Measurements from ENCODE around the gene ELMO2. TPM values are rescaled to one million over a fixed set of nuclear protein-coding genes. Genes with fewer than 3 reads are reported as not detected.

Gene ELMO2
- total and polyA plus RNA-seq, 2 experiments from 2014 or later = 38.0 to 38.7 TPM

- no peaks in the 10 kb centered on the region for H3K4me1 ChIP-seq (ENCODE audit: low read depth)
- H3K4me3 ChIP-seq = no peak overlapping the region
- H3K27ac ChIP-seq = no peak overlapping the region
- DNase-seq (ENCODE audit: low read depth in 1 of 2, low spot score in 1 of 2) = peak in 1 of 2 donors; percentile 40
- peaks cover 7% of the 10 kb centered on the region for H3K27me3 ChIP-seq
- no peaks in the 10 kb centered on the region for H3K36me3 ChIP-seq
- no peak for TF ChIP-seq CTCF (IDR thresholded peaks at IDR 0.05; ENCODE audit: low read depth, low read length)
- H3K9me3 ChIP-seq (ENCODE audit: low read depth) = no peaks in the 10 kb centered on the region
Observed at GRCh38 chr20:46423882-46424482, 17.6 kb upstream of the ELMO2 start.

- no peaks in the 10 kb centered on the region for H3K4me1 ChIP-seq (ENCODE audit: low read depth)
- no peak for TF ChIP-seq CTCF (IDR thresholded peaks at IDR 0.05; ENCODE audit: low read depth, low read length)
- no peak overlapping the region for H3K27ac ChIP-seq
- H3K36me3 ChIP-seq = no peaks in the 10 kb centered on the region
- no peak for DNase-seq (ENCODE audit: low read depth in 1 of 2, low spot score in 1 of 2)
- peaks cover 3% of the 10 kb centered on the region for H3K27me3 ChIP-seq
- H3K9me3 ChIP-seq (ENCODE audit: low read depth) = no peaks in the 10 kb centered on the region
- H3K4me3 ChIP-seq = no peak overlapping the region
Observed at GRCh38 chr20:46423342-46423741, 16.9 kb upstream of the ELMO2 start.

- no peak overlapping the region for H3K4me3 ChIP-seq
- no peak for TF ChIP-seq CTCF (IDR thresholded peaks at IDR 0.05; ENCODE audit: low read depth, low read length)
- no peaks in the 10 kb centered on the region for H3K36me3 ChIP-seq
- peak in 1 of 2 donors; percentile 40 for DNase-seq (ENCODE audit: low read depth in 1 of 2, low spot score in 1 of 2)
- H3K27ac ChIP-seq = no peak overlapping the region
- no peaks in the 10 kb centered on the region for H3K9me3 ChIP-seq (ENCODE audit: low read depth)
- no peaks in the 10 kb centered on the region for H3K27me3 ChIP-seq
- H3K4me1 ChIP-seq (ENCODE audit: low read depth) = no peaks in the 10 kb centered on the region
Observed at GRCh38 chr20:46420878-46421277, 14.5 kb upstream of the ELMO2 start.

- no peaks in the 10 kb centered on the region for H3K27me3 ChIP-seq
- H3K27ac ChIP-seq = no peak overlapping the region
- no peaks in the 10 kb centered on the region for H3K9me3 ChIP-seq (ENCODE audit: low read depth)
- no peaks in the 10 kb centered on the region for H3K36me3 ChIP-seq
- no peaks in the 10 kb centered on the region for H3K4me1 ChIP-seq (ENCODE audit: low read depth)
- TF ChIP-seq CTCF (IDR thresholded peaks at IDR 0.05; ENCODE audit: low read depth, low read length) = no peak
- no peak overlapping the region for H3K4me3 ChIP-seq
- DNase-seq (ENCODE audit: low read depth in 1 of 2, low spot score in 1 of 2) = no peak
Observed at GRCh38 chr20:46419882-46420281, 13.5 kb upstream of the ELMO2 start.

GRCh38 chr20:46416839-46417238 lies 10.4 kb upstream of the ELMO2 start:
- no peaks in the 10 kb centered on the region for H3K9me3 ChIP-seq (ENCODE audit: low read depth)
- H3K36me3 ChIP-seq = no peaks in the 10 kb centered on the region
- no peak overlapping the region for H3K27ac ChIP-seq
- no peak overlapping the region for H3K4me3 ChIP-seq
- H3K27me3 ChIP-seq = no peaks in the 10 kb centered on the region
- no peaks in the 10 kb centered on the region for H3K4me1 ChIP-seq (ENCODE audit: low read depth)
- DNase-seq (ENCODE audit: low read depth in 1 of 2, low spot score in 1 of 2) = no peak
- no peak for TF ChIP-seq CTCF (IDR thresholded peaks at IDR 0.05; ENCODE audit: low read depth, low read length)
